Measurements from ENCODE around the gene WDR77. TPM values are rescaled to one million over a fixed set of nuclear protein-coding genes. Genes with fewer than 3 reads are reported as not detected.

The WDR77 gene
- total RNA-seq, 1 donor: 29.7 TPM

- Histone ChIP-seq H3K79me2 (ENCODE audit: insufficient read depth, low read length) (peaks cover 81% of the 10 kb centered on the region), H3K27ac (ENCODE audit: low read depth, low read length) (peak overlapping the region; percentile 67), H3K9me3 (ENCODE audit: low read depth, low read length) (no peaks in the 10 kb centered on the region), H2AFZ (ENCODE audit: low read length) (peak overlapping the region; percentile 86), H3K27me3 (ENCODE audit: insufficient read depth, low read length) (no peaks in the 10 kb centered on the region), H4K20me1 (ENCODE audit: insufficient read depth, low read length) (peaks cover 11% of the 10 kb centered on the region), H3K4me1 (ENCODE audit: insufficient read depth, low read length) (peaks cover 17% of the 10 kb centered on the region), H3K4me2 (ENCODE audit: insufficient read depth, low read length) (peak overlapping the region; percentile 84), H3K36me3 (ENCODE audit: insufficient read depth, low read length) (peaks cover 33% of the 10 kb centered on the region), H3K4me3 (ENCODE audit: insufficient read depth, low read length) (peak overlapping the region; percentile 93)
- DNase-seq (ENCODE audit: insufficient read length, low spot score, missing footprints): peak; percentile 43
- TF ChIP-seq CTCF (IDR thresholded peaks at IDR 0.05; ENCODE audit: extremely low read depth, low read depth, low read length): no peak
These were observed 556 bp downstream of the WDR77 start for GRCh38 chr1:111448482-111448917.

- TF ChIP-seq CTCF (IDR thresholded peaks at IDR 0.05; ENCODE audit: extremely low read depth, low read depth, low read length): no peak
- peaks cover 46% of the 10 kb centered on the region for H3K36me3 ChIP-seq (ENCODE audit: insufficient read depth, low read length)
- H3K27ac ChIP-seq (ENCODE audit: low read depth, low read length): no peak overlapping the region
- H3K79me2 ChIP-seq (ENCODE audit: insufficient read depth, low read length): peaks cover 68% of the 10 kb centered on the region
- H4K20me1 ChIP-seq (ENCODE audit: insufficient read depth, low read length): peaks cover 7% of the 10 kb centered on the region
- no peaks in the 10 kb centered on the region for H3K27me3 ChIP-seq (ENCODE audit: insufficient read depth, low read length)
- H2AFZ ChIP-seq (ENCODE audit: low read length): no peak overlapping the region
- H3K4me1 ChIP-seq (ENCODE audit: insufficient read depth, low read length): peaks cover 17% of the 10 kb centered on the region
- H3K4me3 ChIP-seq (ENCODE audit: insufficient read depth, low read length): peak overlapping the region; percentile 93
- no peaks in the 10 kb centered on the region for H3K9me3 ChIP-seq (ENCODE audit: low read depth, low read length)
- DNase-seq (ENCODE audit: insufficient read length, low spot score, missing footprints): no peak
- H3K4me2 ChIP-seq (ENCODE audit: insufficient read depth, low read length): peak overlapping the region; percentile 84
These were observed 1.8 kb downstream of the WDR77 start for GRCh38 chr1:111446967-111447892.

GRCh38 chr1:111446546-111446945 lies 2.5 kb downstream of the WDR77 start:
- H3K27ac ChIP-seq (ENCODE audit: low read depth, low read length): no peak overlapping the region

More at GRCh38 chr1:111446546-111446945, 2.5 kb downstream of the WDR77 start:
- no peak for TF ChIP-seq CTCF (IDR thresholded peaks at IDR 0.05; ENCODE audit: extremely low read depth, low read depth, low read length)
- peaks cover 50% of the 10 kb centered on the region for H3K36me3 ChIP-seq (ENCODE audit: insufficient read depth, low read length)
- no peak overlapping the region for H3K4me3 ChIP-seq (ENCODE audit: insufficient read depth, low read length)
- H2AFZ ChIP-seq (ENCODE audit: low read length): no peak overlapping the region
- H3K79me2 ChIP-seq (ENCODE audit: insufficient read depth, low read length): peaks cover 61% of the 10 kb centered on the region
- H3K4me2 ChIP-seq (ENCODE audit: insufficient read depth, low read length): no peak overlapping the region
- DNase-seq (ENCODE audit: insufficient read length, low spot score, missing footprints): no peak
- H3K9me3 ChIP-seq (ENCODE audit: low read depth, low read length): no peaks in the 10 kb centered on the region
- peaks cover 7% of the 10 kb centered on the region for H4K20me1 ChIP-seq (ENCODE audit: insufficient read depth, low read length)
- H3K4me1 ChIP-seq (ENCODE audit: insufficient read depth, low read length): peaks cover 17% of the 10 kb centered on the region
- no peaks in the 10 kb centered on the region for H3K27me3 ChIP-seq (ENCODE audit: insufficient read depth, low read length)
